Aorta (tissue), 5 donors: ENCODE data around the gene SPACA5. TPM values are rescaled to one million over a fixed set of nuclear protein-coding genes. Genes with fewer than 3 reads are reported as not detected.
"Not testable (repeated sequence)": the region's sequence is repeated elsewhere in the genome, so short reads cannot be mapped to it uniquely, and the experiment has no call there.

ENCODE experiments used
- ATAC-seq: fragments of 200-7000 bp; cut with Tn5 transposase; one replicate; pipeline ENCODE4 v1.9.1; 2022; ENCODE audit warnings: moderate library complexity; ENCODE audit not compliant: low FRiP score
- DNase-seq, 2 donors: peaks; one replicate each; pipeline ENCODE4 v3.0.0-alpha.2; 2020
- H3K27ac ChIP-seq, 2 donors: one replicate each; pipeline ENCODE4 v1.5.1; 2013; ENCODE audit warnings: low read length in 2 of 2, mild to moderate bottlenecking in 2 of 2, moderate library complexity in 2 of 2, control low read depth in 1 of 2, inconsistent platforms in 1 of 2, low read depth in 1 of 2
- H3K27me3 ChIP-seq, 2 donors: one replicate each; pipeline ENCODE4 v1.6.1; 2013; ENCODE audit warnings: control low read depth in 1 of 2, low read length in 1 of 2, mild to moderate bottlenecking in 1 of 2, moderate library complexity in 1 of 2; ENCODE audit not compliant: insufficient read depth in 2 of 2, control insufficient read depth in 1 of 2
- H3K36me3 ChIP-seq, 2 donors: one replicate each; pipeline ENCODE4 v1.6.1; 2013; ENCODE audit warnings: control low read depth in 1 of 2, low read length in 1 of 2, mild to moderate bottlenecking in 1 of 2; ENCODE audit not compliant: insufficient read depth in 2 of 2, control insufficient read depth in 1 of 2
- H3K4me1 ChIP-seq, 2 donors: one replicate each; pipeline ENCODE4 v1.6.1; 2013; ENCODE audit warnings: low read length in 2 of 2, control low read depth in 1 of 2, mild to moderate bottlenecking in 1 of 2, moderate library complexity in 1 of 2; ENCODE audit not compliant: insufficient read depth in 2 of 2, control insufficient read depth in 1 of 2
- H3K4me3 ChIP-seq, 2 donors: one replicate each; pipeline ENCODE4 v1.5.1; 2013; ENCODE audit warnings: low read length in 2 of 2, control low read depth in 1 of 2, mild to moderate bottlenecking in 1 of 2
- H3K9me3 ChIP-seq: one replicate; pipeline ENCODE4 v1.6.1; 2013; ENCODE audit warnings: mild to moderate bottlenecking, low read length; ENCODE audit not compliant: control insufficient read depth
- WGBS, 2 donors: extraction: QIAGEN DNeasy Blood & Tissue Kit; methylation state at CpG; one replicate each; pipeline ENCODE4 v1.1.7; 2013; 5-methylcytosine and 5-hydroxymethylcytosine counted together
- intact Hi-C, 2 donors: fragments of 100-400 bp; cut with DNase I; formaldehyde crosslinking; loops; one replicate each; pipeline versions ENCODE4 v1.14.2 to v1.15.0; 2022
- polyA plus RNA-seq, 2 donors: library from polyadenylated mRNA; stranded (reverse); fragments of 200-250 nt; gene quantifications; one replicate each; pipeline ENCODE4 v1.2.3, GENCODE V29; 2013
- total RNA-seq, 2 donors: library from RNA; stranded (reverse); fragmentation: NEBNext Ultra II Directional; extraction: Animal tissue kit (Norgen Biotek cat#: 25700); gene quantifications; one replicate each; pipeline ENCODE4 v1.2.1, GENCODE V29; 2021
- donor health status: healthy with polysubstance abuse.
- donor health status: Bipolar disorder and iron deficiency.
- donor health status: DM: no; HTN: no; CAD: no.
- donor health status: DM: no; HTN: no; CAD: no.
- donor health status: DM: yes; HTN: yes; CAD: no.

SPACA5 gene
- total and polyA plus RNA-seq, 4 donors: not detected

- no peaks in the 10 kb centered on the region for H3K27me3 ChIP-seq
- no peaks in the 10 kb centered on the region for H3K36me3 ChIP-seq
- DNase-seq (no peak), ATAC-seq (no peak)
- intact Hi-C loops: loop anchor here (5.0 to 10.0 kb wide), 5 partner anchors 176 to 833 kb away; partner anchors contain the start of genes UBA1 (in 2 of the 2), ZNF81 (in 2 of the 2), ELK1 (in 1 of the 2) and UXT (in 1 of the 2)
- WGBS, 2 donors: 87 to 95% methylated on average over 8 of the region's 8 CpGs
- H3K27ac ChIP-seq: no peak overlapping the region
- no peaks in the 10 kb centered on the region for H3K4me1 ChIP-seq
- no peaks in the 10 kb centered on the region for H3K9me3 ChIP-seq
- H3K4me3 ChIP-seq: no peak overlapping the region
Observed at GRCh38 chrX:48028091-48028490, 21.3 kb downstream of the SPACA5 start.

GRCh38 chrX:48030237-48030636, 23.4 kb downstream of the SPACA5 start:
- Histone ChIP-seq H3K36me3 (no peaks in the 10 kb centered on the region), H3K27me3 (no peaks in the 10 kb centered on the region), H3K9me3 (no peaks in the 10 kb centered on the region), H3K27ac (no peak overlapping the region), H3K4me3 (no peak overlapping the region), H3K4me1 (no peaks in the 10 kb centered on the region)
- ATAC-seq (no peak), DNase-seq (no peak)
- 76 to 90% methylated on average over 10 of the region's 10 CpGs for WGBS, 2 donors
- intact Hi-C loops: no loop called here

- H3K36me3 ChIP-seq, H3K27me3 ChIP-seq, H3K9me3 ChIP-seq, ATAC-seq, H3K4me1 ChIP-seq, intact Hi-C loops, DNase-seq, H3K27ac ChIP-seq, H3K4me3 ChIP-seq: not testable (repeated sequence)
- WGBS, 2 donors: 66 to 76% methylated on average over 10 of the region's 10 CpGs
Observed at GRCh38 chrX:48030641-48031173, 23.9 kb downstream of the SPACA5 start.

GRCh38 chrX:48035891-48036290, 29.1 kb downstream of the SPACA5 start:
- Histone ChIP-seq H3K27me3 (no peaks in the 10 kb centered on the region), H3K4me1 (no peaks in the 10 kb centered on the region), H3K36me3 (no peaks in the 10 kb centered on the region), H3K9me3 (no peaks in the 10 kb centered on the region), H3K27ac (no peak overlapping the region), H3K4me3 (no peak overlapping the region)
- 44 to 50% methylated on average over 4 of the region's 4 CpGs for WGBS, 2 donors
- intact Hi-C loops: no loop called here
- ATAC-seq (no peak), DNase-seq (no peak)

- H3K4me3 ChIP-seq: no peak overlapping the region
- H3K27me3 ChIP-seq: no peaks in the 10 kb centered on the region
- DNase-seq (no peak), ATAC-seq (no peak)
- intact Hi-C loops: no loop called here
- H3K27ac ChIP-seq: no peak overlapping the region
- WGBS, 2 donors: 52 to 68% methylated on average over 4 of the region's 4 CpGs
- H3K9me3 ChIP-seq: no peaks in the 10 kb centered on the region
- no peaks in the 10 kb centered on the region for H3K36me3 ChIP-seq
- H3K4me1 ChIP-seq: no peaks in the 10 kb centered on the region
Observed at GRCh38 chrX:48043056-48043455, 36.3 kb downstream of the SPACA5 start.

- intact Hi-C loops: no loop called here
- no peak overlapping the region for H3K4me3 ChIP-seq
- H3K36me3 ChIP-seq: no peaks in the 10 kb centered on the region
- H3K4me1 ChIP-seq: no peaks in the 10 kb centered on the region
- 47 to 53% methylated on average over 8 of the region's 8 CpGs for whole genome bisulfite sequencing, 2 donors
- no peaks in the 10 kb centered on the region for H3K9me3 ChIP-seq
- H3K27ac ChIP-seq: no peak overlapping the region
- no peaks in the 10 kb centered on the region for H3K27me3 ChIP-seq
- ATAC-seq (peak; percentile 29), DNase-seq (no peak)
Observed at GRCh38 chrX:48045410-48046311, 38.9 kb downstream of the SPACA5 start.

GRCh38 chrX:48046846-48047245, 40.1 kb downstream of the SPACA5 start:
- Histone ChIP-seq H3K9me3 (no peaks in the 10 kb centered on the region), H3K36me3 (no peaks in the 10 kb centered on the region), H3K27me3 (no peaks in the 10 kb centered on the region), H3K4me3 (no peak overlapping the region), H3K27ac (no peak overlapping the region), H3K4me1 (no peaks in the 10 kb centered on the region)
- DNase-seq: no peak
- intact Hi-C loops: no loop called here
- 65 to 94% methylated on average over 5 of the region's 5 CpGs for WGBS, 2 donors
- no peak for ATAC-seq

- H3K36me3 ChIP-seq: peaks cover 0 to 2% of the 10 kb centered on the region in 2 donors
- intact Hi-C loops: no loop called here
- no peak for DNase-seq
- no peaks in the 10 kb centered on the region for H3K9me3 ChIP-seq
- H3K27ac ChIP-seq: no peak overlapping the region
- H3K4me1 ChIP-seq: no peaks in the 10 kb centered on the region
- WGBS, 2 donors: 71 to 93% methylated on average over 2 of the region's 2 CpGs
- no peak for ATAC-seq
- no peak overlapping the region for H3K4me3 ChIP-seq
- no peaks in the 10 kb centered on the region for H3K27me3 ChIP-seq
Observed at GRCh38 chrX:48058621-48059295, 52.0 kb downstream of the SPACA5 start.
